ENCODE results near the gene PTX3.

DNA sequence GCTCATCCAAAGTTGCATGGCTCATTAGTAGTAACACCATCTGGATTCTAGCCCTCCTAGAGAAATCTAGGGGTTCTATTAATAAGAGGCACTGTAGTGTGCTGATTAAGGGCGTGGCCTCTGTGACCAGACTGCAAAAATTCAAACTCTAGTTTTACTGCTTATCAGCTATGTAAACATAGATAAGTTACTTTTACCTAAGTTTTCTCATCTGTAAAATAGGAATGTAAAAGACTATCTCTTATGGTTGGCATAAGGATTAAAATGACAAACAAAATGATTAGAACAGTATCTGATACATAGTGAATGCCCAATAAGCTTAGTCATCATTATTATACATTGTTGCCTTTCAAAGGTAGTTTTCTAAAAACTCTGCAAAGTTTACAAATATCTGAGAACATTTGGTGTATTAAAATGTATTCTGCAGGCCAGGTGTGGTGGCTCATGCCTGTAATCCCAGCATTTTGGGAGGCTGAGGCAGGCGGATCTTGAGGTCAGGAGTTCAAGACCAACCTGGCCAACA is 4.5 kb downstream of the PTX3 start:
- no peak for TF ChIP-seq EZH2 (IDR thresholded peaks at IDR 0.05; ENCODE audit: borderline replicate concordance, low read depth, low read length, poor library complexity, severe bottlenecking)
- TF ChIP-seq, protein P1, sequence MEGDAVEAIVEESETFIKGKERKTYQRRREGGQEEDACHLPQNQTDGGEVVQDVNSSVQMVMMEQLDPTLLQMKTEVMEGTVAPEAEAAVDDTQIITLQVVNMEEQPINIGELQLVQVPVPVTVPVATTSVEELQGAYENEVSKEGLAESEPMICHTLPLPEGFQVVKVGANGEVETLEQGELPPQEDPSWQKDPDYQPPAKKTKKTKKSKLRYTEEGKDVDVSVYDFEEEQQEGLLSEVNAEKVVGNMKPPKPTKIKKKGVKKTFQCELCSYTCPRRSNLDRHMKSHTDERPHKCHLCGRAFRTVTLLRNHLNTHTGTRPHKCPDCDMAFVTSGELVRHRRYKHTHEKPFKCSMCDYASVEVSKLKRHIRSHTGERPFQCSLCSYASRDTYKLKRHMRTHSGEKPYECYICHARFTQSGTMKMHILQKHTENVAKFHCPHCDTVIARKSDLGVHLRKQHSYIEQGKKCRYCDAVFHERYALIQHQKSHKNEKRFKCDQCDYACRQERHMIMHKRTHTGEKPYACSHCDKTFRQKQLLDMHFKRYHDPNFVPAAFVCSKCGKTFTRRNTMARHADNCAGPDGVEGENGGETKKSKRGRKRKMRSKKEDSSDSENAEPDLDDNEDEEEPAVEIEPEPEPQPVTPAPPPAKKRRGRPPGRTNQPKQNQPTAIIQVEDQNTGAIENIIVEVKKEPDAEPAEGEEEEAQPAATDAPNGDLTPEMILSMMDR (conservative IDR thresholded peaks at IDR 0.05; ENCODE audit: low read depth, low read length) = no peak

Data from A673 (cell line).